ENCODE data around the gene SLC45A3.

- TF ChIP-seq CTCF (IDR thresholded peaks at IDR 0.05; ENCODE audit: insufficient read depth, low read length) (no peak), POLR2AphosphoS5 (IDR thresholded peaks at IDR 0.05; ENCODE audit: low read depth) (no peak), REST (IDR thresholded peaks at IDR 0.05; ENCODE audit: insufficient replicate concordance, low read depth) (no peak), GABPA (IDR thresholded peaks at IDR 0.05; ENCODE audit: low read depth) (no peak), SPI1 (IDR thresholded peaks at IDR 0.05; ENCODE audit: borderline replicate concordance, low read depth) (no peak)
These were observed 60.0 kb downstream of the SLC45A3 start for GRCh38 chr1:205620269-205620668.
